GM20000 (cell line): ENCODE measurements around the gene TBXA2R.

ENCODE experiments used
- DNase-seq: peaks from one replicate; pipeline ENCODE4 v3.0.0; 2012; ENCODE audit warnings: low spot score
- CTCF ChIP-seq: IDR thresholded peaks from 2 replicates; pipeline ENCODE4 v1.5.1; 2012; ENCODE audit warnings: mild to moderate bottlenecking, control low read depth; ENCODE audit errors: extremely low read depth, missing control alignments

TBXA2R gene

GRCh38 chr19:3563709-3564524 is 42.8 kb downstream of the TBXA2R start:
- DNase-seq = no peak
- no peak for TF ChIP-seq CTCF

- peak; percentile 100 for DNase-seq
- TF ChIP-seq CTCF = no peak
Observed at GRCh38 chr19:3557461-3558248, 49.0 kb downstream of the TBXA2R start, which contains the start of gene MFSD12. MFSD12 (minus strand) TSS chr19:3557586; CDS start chr19:3557403, 183 bp downstream.

DNA sequence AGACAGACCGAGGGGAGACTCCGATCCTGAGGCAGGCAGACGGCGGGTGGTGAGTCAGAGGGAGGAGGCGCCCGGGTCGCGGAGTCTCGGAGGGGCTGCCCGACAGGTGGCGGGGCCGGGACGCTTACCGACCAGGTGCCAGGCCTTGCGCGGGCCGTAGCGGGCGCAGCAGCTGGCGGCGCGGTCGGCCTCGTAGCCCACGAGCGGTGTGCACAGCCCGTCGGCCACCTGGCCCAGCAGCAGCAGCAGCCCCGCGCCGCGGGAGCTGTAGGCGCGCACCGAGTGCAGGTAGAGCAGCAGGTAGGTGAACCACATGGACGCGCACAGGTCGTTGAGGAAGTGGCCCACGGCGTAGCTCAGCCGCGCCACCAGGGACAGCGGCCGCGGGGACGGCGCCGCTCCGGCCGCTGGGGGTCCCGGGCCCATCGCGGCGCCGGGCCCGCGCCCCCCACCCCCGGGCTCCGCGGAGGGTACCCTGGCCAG is 49.7 kb downstream of the TBXA2R start:
- no peak for TF ChIP-seq CTCF
- peak; percentile 76 for DNase-seq

- DNase-seq = no peak
- no peak for TF ChIP-seq CTCF
Observed at GRCh38 chr19:3556423-3556977, 50.2 kb downstream of the TBXA2R start.

GRCh38 chr19:3555653-3556422 is 50.8 kb downstream of the TBXA2R start:
- DNase-seq = no peak
- no peak for TF ChIP-seq CTCF

- no peak for TF ChIP-seq CTCF
- no peak for DNase-seq
Observed at GRCh38 chr19:3554254-3555083, 52.2 kb downstream of the TBXA2R start.
